Keratinocyte (primary cell): ENCODE data around the gene IFT74. TPM values are rescaled to one million over a fixed set of nuclear protein-coding genes. Genes with fewer than 3 reads are reported as not detected.

Experiments
- DNase-seq: peaks from one replicate; pipeline ENCODE4 v3.0.0-alpha.2; 2011; ENCODE audit warnings: low read depth, missing footprints, low spot score
- FAIRE-seq: peaks from 2 replicates; lab custom pipeline; 2011; peaks lifted over from hg19 to GRCh38; lab: Jason Lieb, UNC
- H2AFZ ChIP-seq: 2 replicates; pipeline ENCODE4 v1.6.0; 2012; ENCODE audit warnings: low read length, control low read depth, inconsistent platforms; ENCODE audit not compliant: control insufficient read depth
- H3K27ac ChIP-seq: 2 replicates; pipeline ENCODE4 v1.5.1; 2011; ENCODE audit warnings: low read length; ENCODE audit not compliant: control insufficient read depth, insufficient read depth
- H3K27me3 ChIP-seq: 3 replicates; pipeline ENCODE4 v1.6.0; 2011; ENCODE audit warnings: low read length; ENCODE audit not compliant: control insufficient read depth, insufficient read depth; ENCODE audit errors: extremely low read depth
- H3K36me3 ChIP-seq, 2 experiments: 2 replicates in 1 of 2; 3 replicates in 1 of 2; pipeline ENCODE4 v1.5.1; 2011; ENCODE audit warnings: low read length in 2 of 2, mild to moderate bottlenecking in 1 of 2; ENCODE audit not compliant: control insufficient read depth in 2 of 2, insufficient read depth in 2 of 2; ENCODE audit errors: extremely low read depth in 1 of 2
- H3K4me1 ChIP-seq: 3 replicates; pipeline ENCODE4 v1.5.1; 2011; ENCODE audit warnings: low read length; ENCODE audit not compliant: control insufficient read depth, insufficient read depth; ENCODE audit errors: extremely low read depth
- H3K4me2 ChIP-seq: 3 replicates; pipeline ENCODE4 v1.6.0; 2011; ENCODE audit warnings: low read depth, low read length; ENCODE audit not compliant: control insufficient read depth, insufficient read depth; ENCODE audit errors: extremely low read depth
- H3K4me3 ChIP-seq, 3 experiments: fragments of 200-600 bp in 1 of 3; sonication (generic) in 1 of 3; 2 replicates in 2 of 3; 3 replicates in 1 of 3; pipeline ENCODE4 v1.5.1; 2011 to 2016; ENCODE audit warnings: low read length in 3 of 3, mild to moderate bottlenecking in 3 of 3, control low read depth in 2 of 3, inconsistent platforms in 1 of 3, low read depth in 1 of 3, mixed read lengths in 1 of 3, mixed run types in 1 of 3, moderate library complexity in 1 of 3; ENCODE audit not compliant: control insufficient read depth in 2 of 3, insufficient read depth in 2 of 3; ENCODE audit errors: extremely low read depth in 1 of 3
- H3K79me2 ChIP-seq: 2 replicates; pipeline ENCODE4 v1.6.0; 2012; ENCODE audit warnings: low read length; ENCODE audit not compliant: control insufficient read depth, insufficient read depth
- H3K9ac ChIP-seq: 3 replicates; pipeline ENCODE4 v1.6.0; 2011; ENCODE audit warnings: low read length; ENCODE audit not compliant: control insufficient read depth, insufficient read depth; ENCODE audit errors: extremely low read depth
- H3K9me1 ChIP-seq: 3 replicates; pipeline ENCODE4 v1.6.0; 2011; ENCODE audit warnings: low read length; ENCODE audit not compliant: control insufficient read depth, insufficient read depth; ENCODE audit errors: extremely low read depth
- H3K9me3 ChIP-seq: 2 replicates; pipeline ENCODE4 v1.5.1; 2012; ENCODE audit warnings: low read depth, low read length; ENCODE audit not compliant: control insufficient read depth
- H4K20me1 ChIP-seq: 3 replicates; pipeline ENCODE4 v1.6.0; 2011; ENCODE audit warnings: low read length; ENCODE audit not compliant: control insufficient read depth, insufficient read depth; ENCODE audit errors: extremely low read depth
- EZH2 ChIP-seq: IDR thresholded peaks from one replicate; pipeline ENCODE4 v1.6.1; 2012; ENCODE audit warnings: inconsistent platforms, mild to moderate bottlenecking, low read length, moderate library complexity
- dilution Hi-C: fragments of 300-500 bp; cut with MboI; formaldehyde crosslinking; loops from one replicate; pipeline ENCODE4 v1.7.0; 2020; ENCODE audit warnings: low sequenced_read_pairs; ENCODE audit not compliant: extremely low pct_ligation_motif_present
- polyA plus RNA-seq, 5 experiments: library from polyadenylated mRNA; depleted of rRNA in 3 of 5; stranded (reverse) in 3 of 5; stranded (forward) in 1 of 5; unstranded in 1 of 5; fragments of >200 nt; gene quantifications; 1 replicate in 1 of 5; 2 replicates in 3 of 5; 3 replicates in 1 of 5; pipeline versions ENCODE4 v1.2.1 to v1.2.3, GENCODE V29; 2011 to 2012; ENCODE audit warnings: missing spikeins in 2 of 5, low read depth in 1 of 5, low replicate concordance in 1 of 5
- TF ChIP-seq, protein P1 (sequence below), 3 experiments: IDR thresholded peaks in 1 of 3; conservative IDR thresholded peaks in 1 of 3; optimal IDR thresholded peaks in 1 of 3; 2 replicates in 2 of 3; 3 replicates in 1 of 3; pipeline versions ENCODE3 to v1.5.1; 2011; ENCODE audit warnings: low read length in 3 of 3, mild to moderate bottlenecking in 3 of 3, moderate library complexity in 2 of 3, control low read depth in 1 of 3, inconsistent platforms in 1 of 3; ENCODE audit not compliant: insufficient read depth in 2 of 3; ENCODE audit errors: extremely low read depth in 1 of 3

Gene IFT74
- polyA plus RNA-seq, 1 donor (not counting 4 experiments of a cell fraction or from before 2014, with no cell fraction given) = 12.9 TPM

DNA sequence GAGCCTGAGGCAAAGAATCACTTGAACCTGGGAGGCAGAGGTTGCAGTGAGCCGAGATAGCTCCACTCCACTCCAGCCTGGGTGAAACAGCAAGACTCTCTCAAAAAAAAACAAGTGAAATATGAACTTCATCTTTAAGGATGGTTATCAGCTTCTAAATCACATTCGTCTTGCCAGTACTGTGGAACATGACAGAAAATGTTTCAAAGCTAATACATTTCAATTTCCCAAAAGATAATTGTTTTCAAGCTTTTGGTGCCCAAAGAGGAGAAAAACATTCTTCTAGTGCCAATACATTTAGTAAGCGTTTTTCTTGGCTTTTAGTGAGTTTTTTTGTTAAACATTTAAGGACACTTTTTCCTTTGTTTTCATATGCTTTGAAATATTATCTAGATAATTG lies 4.4 kb upstream of the IFT74 start:
- TF ChIP-seq, protein P1, sequence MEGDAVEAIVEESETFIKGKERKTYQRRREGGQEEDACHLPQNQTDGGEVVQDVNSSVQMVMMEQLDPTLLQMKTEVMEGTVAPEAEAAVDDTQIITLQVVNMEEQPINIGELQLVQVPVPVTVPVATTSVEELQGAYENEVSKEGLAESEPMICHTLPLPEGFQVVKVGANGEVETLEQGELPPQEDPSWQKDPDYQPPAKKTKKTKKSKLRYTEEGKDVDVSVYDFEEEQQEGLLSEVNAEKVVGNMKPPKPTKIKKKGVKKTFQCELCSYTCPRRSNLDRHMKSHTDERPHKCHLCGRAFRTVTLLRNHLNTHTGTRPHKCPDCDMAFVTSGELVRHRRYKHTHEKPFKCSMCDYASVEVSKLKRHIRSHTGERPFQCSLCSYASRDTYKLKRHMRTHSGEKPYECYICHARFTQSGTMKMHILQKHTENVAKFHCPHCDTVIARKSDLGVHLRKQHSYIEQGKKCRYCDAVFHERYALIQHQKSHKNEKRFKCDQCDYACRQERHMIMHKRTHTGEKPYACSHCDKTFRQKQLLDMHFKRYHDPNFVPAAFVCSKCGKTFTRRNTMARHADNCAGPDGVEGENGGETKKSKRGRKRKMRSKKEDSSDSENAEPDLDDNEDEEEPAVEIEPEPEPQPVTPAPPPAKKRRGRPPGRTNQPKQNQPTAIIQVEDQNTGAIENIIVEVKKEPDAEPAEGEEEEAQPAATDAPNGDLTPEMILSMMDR (optimal IDR thresholded peaks at IDR 0.05 in 1 of 3, IDR thresholded peaks at IDR 0.05 in 1 of 3, conservative IDR thresholded peaks at IDR 0.05 in 1 of 3; ENCODE audit: extremely low read depth in 1 of 3, insufficient read depth in 2 of 3, low read length in 3 of 3) = no peak
- no peak for TF ChIP-seq EZH2
- DNase-seq (no peak), FAIRE-seq (no peak)
- no peak overlapping the region for H3K4me3 ChIP-seq
- dilution Hi-C loops = no loop called here
- H3K9me3 ChIP-seq = no peaks in the 10 kb centered on the region
- H2AFZ ChIP-seq = no peak overlapping the region
- H3K27ac ChIP-seq = no peak overlapping the region
- no peaks in the 10 kb centered on the region for H3K27me3 ChIP-seq
- H3K4me2 ChIP-seq = no peak overlapping the region
- H3K79me2 ChIP-seq = peaks cover 2% of the 10 kb centered on the region
- no peaks in the 10 kb centered on the region for H3K9me1 ChIP-seq
- no peaks in the 10 kb centered on the region for H3K36me3 ChIP-seq
- H3K9ac ChIP-seq = no peak overlapping the region
- no peaks in the 10 kb centered on the region for H4K20me1 ChIP-seq
- peaks cover 15% of the 10 kb centered on the region for H3K4me1 ChIP-seq

DNA sequence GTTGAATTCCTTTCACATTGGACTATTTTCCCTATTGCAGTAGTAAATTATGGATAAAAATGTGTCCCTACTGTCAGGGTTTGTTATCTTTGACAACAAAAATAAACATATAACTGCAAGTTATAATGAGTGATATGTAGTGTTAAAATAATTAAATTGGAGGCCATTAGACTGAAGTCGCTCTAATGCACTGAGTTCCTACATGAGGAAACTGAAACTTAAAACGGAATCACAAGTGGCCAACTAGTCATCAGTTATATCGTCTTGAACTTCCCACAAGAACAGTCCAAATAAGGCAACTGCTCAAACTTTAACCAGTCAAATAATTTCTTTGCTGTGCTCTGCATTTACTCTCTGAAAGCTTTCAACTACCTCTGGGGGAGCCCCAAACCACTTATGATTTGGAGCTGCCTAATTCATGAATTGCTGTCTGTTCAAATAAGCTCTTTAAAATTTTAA lies 2.1 kb upstream of the IFT74 start:
- Histone ChIP-seq H2AFZ (no peak overlapping the region), H3K4me2 (no peak overlapping the region), H4K20me1 (no peaks in the 10 kb centered on the region), H3K36me3 (no peaks in the 10 kb centered on the region), H3K27ac (no peak overlapping the region), H3K79me2 (peaks cover 2% of the 10 kb centered on the region), H3K4me1 (peaks cover 12% of the 10 kb centered on the region), H3K9me1 (no peaks in the 10 kb centered on the region), H3K9me3 (no peaks in the 10 kb centered on the region), H3K4me3 (no peak overlapping the region), H3K27me3 (no peaks in the 10 kb centered on the region), H3K9ac (no peak overlapping the region)
- DNase-seq = no peak
- FAIRE-seq = no peak
- dilution Hi-C loops = no loop called here
- no peak for TF ChIP-seq EZH2
- TF ChIP-seq, protein P1 (optimal IDR thresholded peaks at IDR 0.05 in 1 of 3, IDR thresholded peaks at IDR 0.05 in 1 of 3, conservative IDR thresholded peaks at IDR 0.05 in 1 of 3; ENCODE audit: extremely low read depth in 1 of 3, insufficient read depth in 2 of 3, low read length in 3 of 3) = no peak
